Testis (tissue), 3 donors: ENCODE measurements around the gene CMTM6. TPM values are rescaled to one million over a fixed set of nuclear protein-coding genes. Genes with fewer than 3 reads are reported as not detected.

Source experiments
- DNase-seq: peaks from one replicate; pipeline ENCODE4 v3.0.0-alpha.2; 2019
- H3K27ac ChIP-seq, 2 donors: fragments of 200-600 bp; sonication (generic); one replicate each; pipeline ENCODE4 v1.5.1; 2019
- H3K27me3 ChIP-seq: fragments of 200-600 bp; sonication (generic); one replicate; pipeline ENCODE4 v1.5.1; 2019
- H3K36me3 ChIP-seq: fragments of 200-600 bp; sonication (generic); one replicate; pipeline ENCODE4 v1.5.1; 2017; ENCODE audit warnings: low read depth; ENCODE audit errors: missing control alignments
- H3K4me1 ChIP-seq: fragments of 200-600 bp; sonication (generic); one replicate; pipeline ENCODE4 v1.5.1; 2019
- H3K4me3 ChIP-seq, 2 donors: fragments of 200-600 bp; sonication (generic); one replicate each; pipeline ENCODE4 v1.5.1; 2017 to 2019
- H3K9me3 ChIP-seq: fragments of 200-600 bp; sonication (generic); one replicate; pipeline ENCODE4 v1.5.1; 2017
- POLR2A ChIP-seq: fragments of 450-650 bp; IDR thresholded peaks from one replicate; pipeline ENCODE4 v1.6.1; 2017; ENCODE audit warnings: antibody characterized with exemption, mild to moderate bottlenecking, moderate library complexity
- WGBS, 2 donors: methylation state at CpG; one replicate each; pipeline ENCODE4 v1.1.5; 2018; 5-methylcytosine and 5-hydroxymethylcytosine counted together
- intact Hi-C: fragments of 100-400 bp; cut with DNase I; formaldehyde crosslinking; loops from one replicate; pipeline ENCODE4 v1.15.1; 2023; ENCODE audit warnings: low total_unique reads
- polyA plus RNA-seq: library from polyadenylated mRNA; stranded (reverse); fragments of 350-450 nt; fragmentation: Illumina TruSeq; extraction: RNeasy Lipid Tissue Mini Kit (QIAGEN cat#74804); gene quantifications from one replicate; pipeline ENCODE4 v1.2.3, GENCODE V29; 2014; ENCODE audit warnings: low read depth, low replicate concordance; ENCODE audit not compliant: insufficient read depth
- total RNA-seq, 2 donors: library from RNA; depleted of rRNA; stranded (reverse); fragments of >200 nt; gene quantifications; one replicate each; pipeline ENCODE4 v1.2.3, GENCODE V29; 2016
- TF ChIP-seq, protein P1 (sequence below), 3 experiments: fragments of 450-650 bp in 2 of 3; fragments of 200-600 bp in 1 of 3; sonication (generic) in 1 of 3; IDR thresholded peaks; one replicate each; pipeline ENCODE4 v1.5.1; 2016 to 2019; ENCODE audit warnings: antibody characterized with exemption in 3 of 3, mild to moderate bottlenecking in 2 of 3, moderate library complexity in 1 of 3

CMTM6 gene
- total and polyA plus RNA-seq, 3 donors from 2014 or later: 66.2 to 199 (median 154) TPM

GRCh38 chr3:32500880-32501782 is 1.5 kb downstream of the CMTM6 start:
- Histone ChIP-seq H3K4me3 (peak overlapping the region; percentile 91 to 95), H3K4me1 (peaks cover 12% of the 10 kb centered on the region), H3K27me3 (no peaks in the 10 kb centered on the region), H3K27ac (peak overlapping the region; percentile 95 to 98), H3K36me3 (no peaks in the 10 kb centered on the region), H3K9me3 (no peaks in the 10 kb centered on the region)
- intact Hi-C loops: no loop called here
- 49 to 51% methylated on average over 25 of the region's 25 CpGs for WGBS, 2 donors
- no peak for DNase-seq
- TF ChIP-seq, protein P1, sequence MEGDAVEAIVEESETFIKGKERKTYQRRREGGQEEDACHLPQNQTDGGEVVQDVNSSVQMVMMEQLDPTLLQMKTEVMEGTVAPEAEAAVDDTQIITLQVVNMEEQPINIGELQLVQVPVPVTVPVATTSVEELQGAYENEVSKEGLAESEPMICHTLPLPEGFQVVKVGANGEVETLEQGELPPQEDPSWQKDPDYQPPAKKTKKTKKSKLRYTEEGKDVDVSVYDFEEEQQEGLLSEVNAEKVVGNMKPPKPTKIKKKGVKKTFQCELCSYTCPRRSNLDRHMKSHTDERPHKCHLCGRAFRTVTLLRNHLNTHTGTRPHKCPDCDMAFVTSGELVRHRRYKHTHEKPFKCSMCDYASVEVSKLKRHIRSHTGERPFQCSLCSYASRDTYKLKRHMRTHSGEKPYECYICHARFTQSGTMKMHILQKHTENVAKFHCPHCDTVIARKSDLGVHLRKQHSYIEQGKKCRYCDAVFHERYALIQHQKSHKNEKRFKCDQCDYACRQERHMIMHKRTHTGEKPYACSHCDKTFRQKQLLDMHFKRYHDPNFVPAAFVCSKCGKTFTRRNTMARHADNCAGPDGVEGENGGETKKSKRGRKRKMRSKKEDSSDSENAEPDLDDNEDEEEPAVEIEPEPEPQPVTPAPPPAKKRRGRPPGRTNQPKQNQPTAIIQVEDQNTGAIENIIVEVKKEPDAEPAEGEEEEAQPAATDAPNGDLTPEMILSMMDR (IDR thresholded peaks at IDR 0.05): no peak
- no peak for TF ChIP-seq POLR2A

DNA sequence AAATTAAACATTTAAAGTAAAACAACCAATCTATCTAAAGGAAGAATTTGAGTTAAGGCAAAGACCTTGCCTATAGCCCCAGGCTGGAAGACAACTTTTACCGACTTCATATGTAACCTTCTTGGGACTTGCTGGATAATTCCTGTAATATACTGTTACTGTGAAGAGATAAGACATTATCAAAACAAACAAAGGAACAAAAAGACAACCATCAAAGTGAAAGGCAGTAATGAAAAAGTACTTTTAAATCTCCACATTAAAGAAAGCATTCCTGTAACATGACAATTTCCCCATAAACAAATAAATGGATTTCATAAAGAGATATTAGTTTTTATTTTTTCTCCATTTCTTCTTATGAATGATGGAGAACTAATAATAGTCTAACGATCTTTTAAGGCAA is 2.4 kb downstream of the CMTM6 start:
- WGBS, 2 donors: 54% methylated on average over 2 of the region's 2 CpGs
- no peak for DNase-seq
- Histone ChIP-seq H3K36me3 (no peaks in the 10 kb centered on the region), H3K27me3 (no peaks in the 10 kb centered on the region), H3K9me3 (no peaks in the 10 kb centered on the region), H3K4me1 (peaks cover 12% of the 10 kb centered on the region), H3K27ac (peak overlapping the region; percentile 95 to 98), H3K4me3 (peak overlapping the region in 1 of 2 donors; percentile 91)
- TF ChIP-seq POLR2A: no peak
- TF ChIP-seq, protein P1 (IDR thresholded peaks at IDR 0.05): no peak
- intact Hi-C loops: no loop called here

DNA sequence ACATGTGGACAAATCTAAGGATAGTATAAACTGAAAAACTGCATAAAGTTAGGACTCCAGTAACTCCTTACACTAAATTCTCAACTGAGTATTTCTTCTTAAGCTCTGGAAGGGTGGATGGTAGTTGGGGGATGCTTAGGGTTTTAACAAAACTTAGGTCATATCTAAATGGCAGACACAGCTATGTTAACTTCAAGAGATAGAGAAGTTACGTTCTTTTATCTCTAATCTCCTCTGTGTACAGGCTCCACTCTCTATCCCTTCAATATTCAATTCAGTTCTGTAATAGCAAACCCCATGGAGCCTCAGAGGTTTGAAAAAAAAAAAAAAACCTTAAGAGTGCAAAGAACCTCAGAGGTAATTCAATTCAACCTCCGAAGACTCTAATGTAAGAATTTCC is 3.1 kb downstream of the CMTM6 start:
- WGBS, 2 donors: 55 to 61% methylated on average over 2 of the region's 2 CpGs

DNA sequence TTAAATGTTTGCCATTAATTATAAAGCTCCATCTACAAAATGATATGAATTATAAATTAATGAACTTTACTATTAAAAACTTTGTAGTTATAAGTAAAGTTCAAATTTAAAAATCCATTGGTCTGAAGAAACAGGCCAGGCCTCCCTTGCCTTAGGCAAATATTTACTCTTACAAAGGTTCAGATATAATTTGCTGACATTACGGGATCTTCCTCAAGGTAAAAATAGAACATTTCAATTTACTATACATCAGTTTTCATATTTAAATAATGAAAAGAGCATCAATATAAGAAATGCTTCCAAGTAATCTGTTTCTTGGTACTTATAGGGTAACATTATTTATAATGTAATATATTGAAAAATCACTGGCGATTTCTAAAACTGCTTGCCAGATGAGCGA is 3.7 kb downstream of the CMTM6 start:
- Histone ChIP-seq H3K27ac (peak overlapping the region; percentile 1 to 8), H3K27me3 (no peaks in the 10 kb centered on the region)

More for the DNA sequence above, 3.1 kb downstream of the CMTM6 start:
- Histone ChIP-seq H3K4me1 (peaks cover 12% of the 10 kb centered on the region), H3K27ac (peak overlapping the region in 1 of 2 donors; percentile 98), H3K4me3 (no peak overlapping the region), H3K27me3 (no peaks in the 10 kb centered on the region), H3K36me3 (no peaks in the 10 kb centered on the region), H3K9me3 (no peaks in the 10 kb centered on the region)
- DNase-seq: no peak
- no peak for TF ChIP-seq POLR2A
- TF ChIP-seq, protein P1 (IDR thresholded peaks at IDR 0.05): no peak
- intact Hi-C loops: no loop called here

More for the DNA sequence above, 3.7 kb downstream of the CMTM6 start:
- Histone ChIP-seq H3K36me3 (no peaks in the 10 kb centered on the region), H3K4me1 (peaks cover 9% of the 10 kb centered on the region), H3K9me3 (no peaks in the 10 kb centered on the region), H3K4me3 (no peak overlapping the region)
- TF ChIP-seq POLR2A: no peak
- TF ChIP-seq, protein P1 (IDR thresholded peaks at IDR 0.05): no peak
- intact Hi-C loops: no loop called here
- no peak for DNase-seq
- WGBS, 2 donors: 57 to 74% methylated on average over 3 of the region's 3 CpGs
